ENCODE measurements around the gene TRAPPC2L. TPM values are rescaled to one million over a fixed set of nuclear protein-coding genes. Genes with fewer than 3 reads are reported as not detected.
A peak's percentile ranks its signal among the peaks of the same experiment; 100 is the strongest.

TRAPPC2L gene
- total and polyA plus RNA-seq, 2 donors = 49.1 to 54.1 TPM

GRCh38 chr16:88851616-88852015, 5.3 kb upstream of the TRAPPC2L start:
- DNase-seq (ENCODE audit: low read depth in 6 of 9, low spot score in 9 of 9) = no peak
- Histone ChIP-seq H3K27me3 (ENCODE audit: control insufficient read depth in 2 of 2, insufficient read depth in 1 of 2, low read length in 1 of 2) (no peaks in the 10 kb centered on the region), H3K9me3 (ENCODE audit: control insufficient read depth in 2 of 2, insufficient read depth in 1 of 2, low read length in 1 of 2) (peaks cover 0 to 3% of the 10 kb centered on the region in 2 donors), H3K27ac (ENCODE audit: low read depth in 1 of 2, low read length in 1 of 2) (no peak overlapping the region), H3K4me3 (ENCODE audit: low read length in 2 of 2) (no peak overlapping the region), H3K36me3 (ENCODE audit: control insufficient read depth in 2 of 2, insufficient read depth in 2 of 2, low read length in 1 of 2) (peaks cover 7 to 9% of the 10 kb centered on the region in 2 donors), H3K4me1 (ENCODE audit: control insufficient read depth in 2 of 2, insufficient read depth in 2 of 2, low read length in 2 of 2) (peaks cover 8 to 21% of the 10 kb centered on the region in 2 donors)
- WGBS = 95% methylated on average over 19 of the region's 19 CpGs

- Histone ChIP-seq H3K9me3 (ENCODE audit: control insufficient read depth in 2 of 2, insufficient read depth in 1 of 2, low read length in 1 of 2) (peaks cover 0 to 3% of the 10 kb centered on the region in 2 donors), H3K27ac (ENCODE audit: low read depth in 1 of 2, low read length in 1 of 2) (no peak overlapping the region), H3K4me1 (ENCODE audit: control insufficient read depth in 2 of 2, insufficient read depth in 2 of 2, low read length in 2 of 2) (peaks cover 15 to 32% of the 10 kb centered on the region in 2 donors), H3K4me3 (ENCODE audit: low read length in 2 of 2) (no peak overlapping the region), H3K27me3 (ENCODE audit: control insufficient read depth in 2 of 2, insufficient read depth in 1 of 2, low read length in 1 of 2) (no peaks in the 10 kb centered on the region), H3K36me3 (ENCODE audit: control insufficient read depth in 2 of 2, insufficient read depth in 2 of 2, low read length in 1 of 2) (peaks cover 7 to 9% of the 10 kb centered on the region in 2 donors)
- DNase-seq (ENCODE audit: low read depth in 6 of 9, low spot score in 9 of 9) = no peak
- WGBS = 95% methylated on average over 17 of the region's 17 CpGs
Measured at GRCh38 chr16:88853325-88853941, 3.5 kb upstream of the TRAPPC2L start.

- peak in 2 of 9 donors; percentile 29 to 54 for DNase-seq (ENCODE audit: low read depth in 6 of 9, low spot score in 9 of 9)
- Histone ChIP-seq H3K4me3 (ENCODE audit: low read length in 2 of 2) (no peak overlapping the region), H3K9me3 (ENCODE audit: control insufficient read depth in 2 of 2, insufficient read depth in 1 of 2, low read length in 1 of 2) (peaks cover 0 to 3% of the 10 kb centered on the region in 2 donors), H3K4me1 (ENCODE audit: control insufficient read depth in 2 of 2, insufficient read depth in 2 of 2, low read length in 2 of 2) (peaks cover 17 to 33% of the 10 kb centered on the region in 2 donors), H3K27me3 (ENCODE audit: control insufficient read depth in 2 of 2, insufficient read depth in 1 of 2, low read length in 1 of 2) (no peaks in the 10 kb centered on the region), H3K27ac (ENCODE audit: low read depth in 1 of 2, low read length in 1 of 2) (no peak overlapping the region), H3K36me3 (ENCODE audit: control insufficient read depth in 2 of 2, insufficient read depth in 2 of 2, low read length in 1 of 2) (peaks cover 9 to 19% of the 10 kb centered on the region in 2 donors)
- WGBS = 48% methylated on average over 20 of the region's 20 CpGs
Measured at GRCh38 chr16:88854306-88855111, 2.4 kb upstream of the TRAPPC2L start.

- WGBS = 86% methylated on average over 8 of the region's 8 CpGs
- Histone ChIP-seq H3K4me1 (ENCODE audit: control insufficient read depth in 2 of 2, insufficient read depth in 2 of 2, low read length in 2 of 2) (peaks cover 17 to 33% of the 10 kb centered on the region in 2 donors), H3K27me3 (ENCODE audit: control insufficient read depth in 2 of 2, insufficient read depth in 1 of 2, low read length in 1 of 2) (no peaks in the 10 kb centered on the region), H3K27ac (ENCODE audit: low read depth in 1 of 2, low read length in 1 of 2) (no peak overlapping the region), H3K9me3 (ENCODE audit: control insufficient read depth in 2 of 2, insufficient read depth in 1 of 2, low read length in 1 of 2) (peaks cover 0 to 3% of the 10 kb centered on the region in 2 donors), H3K4me3 (ENCODE audit: low read length in 2 of 2) (no peak overlapping the region), H3K36me3 (ENCODE audit: control insufficient read depth in 2 of 2, insufficient read depth in 2 of 2, low read length in 1 of 2) (peaks cover 10 to 22% of the 10 kb centered on the region in 2 donors)
- no peak for DNase-seq (ENCODE audit: low read depth in 6 of 9, low spot score in 9 of 9)
Measured at GRCh38 chr16:88855176-88855575, 1.8 kb upstream of the TRAPPC2L start.

- Histone ChIP-seq H3K36me3 (ENCODE audit: control insufficient read depth in 2 of 2, insufficient read depth in 2 of 2, low read length in 1 of 2) (peaks cover 14 to 26% of the 10 kb centered on the region in 2 donors), H3K4me3 (ENCODE audit: low read length in 2 of 2) (peak overlapping the region; percentile 32 to 94), H3K9me3 (ENCODE audit: control insufficient read depth in 2 of 2, insufficient read depth in 1 of 2, low read length in 1 of 2) (peaks cover 0 to 3% of the 10 kb centered on the region in 2 donors), H3K27ac (ENCODE audit: low read depth in 1 of 2, low read length in 1 of 2) (peak overlapping the region in 1 of 2 donors; percentile 31), H3K27me3 (ENCODE audit: control insufficient read depth in 2 of 2, insufficient read depth in 1 of 2, low read length in 1 of 2) (no peaks in the 10 kb centered on the region), H3K4me1 (ENCODE audit: control insufficient read depth in 2 of 2, insufficient read depth in 2 of 2, low read length in 2 of 2) (peaks cover 17 to 33% of the 10 kb centered on the region in 2 donors)
- WGBS = 94% methylated on average over 13 of the region's 13 CpGs
- DNase-seq (ENCODE audit: low read depth in 6 of 9, low spot score in 9 of 9) = no peak
Measured at GRCh38 chr16:88855736-88856121, 1.2 kb upstream of the TRAPPC2L start.

GRCh38 chr16:88856122-88856827, 652 bp upstream of the TRAPPC2L start:
- Histone ChIP-seq H3K9me3 (ENCODE audit: control insufficient read depth in 2 of 2, insufficient read depth in 1 of 2, low read length in 1 of 2) (peaks cover 0 to 3% of the 10 kb centered on the region in 2 donors), H3K27me3 (ENCODE audit: control insufficient read depth in 2 of 2, insufficient read depth in 1 of 2, low read length in 1 of 2) (no peaks in the 10 kb centered on the region), H3K27ac (ENCODE audit: low read depth in 1 of 2, low read length in 1 of 2) (peak overlapping the region in 1 of 2 donors; percentile 88), H3K4me1 (ENCODE audit: control insufficient read depth in 2 of 2, insufficient read depth in 2 of 2, low read length in 2 of 2) (peaks cover 17 to 33% of the 10 kb centered on the region in 2 donors), H3K4me3 (ENCODE audit: low read length in 2 of 2) (peak overlapping the region; percentile 34 to 94), H3K36me3 (ENCODE audit: control insufficient read depth in 2 of 2, insufficient read depth in 2 of 2, low read length in 1 of 2) (peaks cover 19 to 28% of the 10 kb centered on the region in 2 donors)
- DNase-seq (ENCODE audit: low read depth in 6 of 9, low spot score in 9 of 9) = peak in 1 of 9 donors; percentile 13
- 36% methylated on average over 46 of the region's 53 CpGs for WGBS

GRCh38 chr16:88857728-88858339, 907 bp downstream of the TRAPPC2L start:
- Histone ChIP-seq H3K36me3 (ENCODE audit: control insufficient read depth in 2 of 2, insufficient read depth in 2 of 2, low read length in 1 of 2) (peaks cover 33 to 34% of the 10 kb centered on the region in 2 donors), H3K4me3 (ENCODE audit: low read length in 2 of 2) (peak overlapping the region; percentile 94 to 98), H3K9me3 (ENCODE audit: control insufficient read depth in 2 of 2, insufficient read depth in 1 of 2, low read length in 1 of 2) (peaks cover 0 to 3% of the 10 kb centered on the region in 2 donors), H3K27ac (ENCODE audit: low read depth in 1 of 2, low read length in 1 of 2) (no peak overlapping the region), H3K27me3 (ENCODE audit: control insufficient read depth in 2 of 2, insufficient read depth in 1 of 2, low read length in 1 of 2) (no peaks in the 10 kb centered on the region), H3K4me1 (ENCODE audit: control insufficient read depth in 2 of 2, insufficient read depth in 2 of 2, low read length in 2 of 2) (peaks cover 17 to 33% of the 10 kb centered on the region in 2 donors)
- peak in 8 of 9 donors; percentile 33 to 77 (median 53) for DNase-seq (ENCODE audit: low read depth in 6 of 9, low spot score in 9 of 9)
- WGBS = 15% methylated on average over 12 of the region's 12 CpGs

DNA sequence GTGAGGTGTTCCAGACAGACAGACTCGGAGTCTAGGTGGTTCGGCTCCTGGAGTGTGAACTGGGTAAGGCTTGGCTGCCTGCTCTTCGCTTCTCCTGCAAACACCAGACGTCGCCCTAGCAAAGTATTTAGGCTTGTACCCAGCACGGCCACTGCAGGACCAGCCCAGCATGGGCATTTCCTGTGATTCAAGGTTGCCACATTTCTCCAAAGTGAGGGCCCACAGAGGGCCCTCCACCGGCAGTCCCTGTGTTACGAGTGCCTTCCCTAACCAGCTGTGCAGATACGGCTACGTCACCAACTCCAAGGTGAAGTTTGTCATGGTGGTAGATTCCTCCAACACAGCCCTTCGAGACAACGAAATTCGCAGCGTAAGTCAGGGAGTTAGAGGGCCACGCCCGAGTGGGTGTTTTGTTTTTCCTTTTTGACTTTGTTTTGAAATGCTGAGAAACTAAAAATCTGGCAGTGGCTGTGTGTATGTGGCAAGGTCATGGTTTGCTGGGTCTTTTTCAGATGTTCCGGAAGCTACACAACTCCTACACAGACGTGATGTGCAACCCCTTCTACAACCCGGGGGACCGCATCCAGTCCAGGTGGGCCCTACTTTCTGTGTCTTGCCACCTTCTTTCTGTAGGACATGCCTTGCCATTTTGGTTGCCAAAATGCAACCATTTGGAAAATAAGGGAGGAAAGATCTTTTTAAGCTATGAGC, 2.6 kb downstream of the TRAPPC2L start:
- 97% methylated on average over 20 of the region's 20 CpGs for WGBS

More for the DNA sequence above, 2.6 kb downstream of the TRAPPC2L start:
- Histone ChIP-seq H3K9me3 (ENCODE audit: control insufficient read depth in 2 of 2, insufficient read depth in 1 of 2, low read length in 1 of 2) (no peaks in the 10 kb centered on the region), H3K4me1 (ENCODE audit: control insufficient read depth in 2 of 2, insufficient read depth in 2 of 2, low read length in 2 of 2) (peaks cover 17 to 30% of the 10 kb centered on the region in 2 donors), H3K27ac (ENCODE audit: low read depth in 1 of 2, low read length in 1 of 2) (no peak overlapping the region), H3K4me3 (ENCODE audit: low read length in 2 of 2) (no peak overlapping the region), H3K27me3 (ENCODE audit: control insufficient read depth in 2 of 2, insufficient read depth in 1 of 2, low read length in 1 of 2) (no peaks in the 10 kb centered on the region), H3K36me3 (ENCODE audit: control insufficient read depth in 2 of 2, insufficient read depth in 2 of 2, low read length in 1 of 2) (peaks cover 34 to 39% of the 10 kb centered on the region in 2 donors)
- DNase-seq (ENCODE audit: low read depth in 6 of 9, low spot score in 9 of 9) = no peak

All from thymus (tissue), 11 donors.